HG03196 (cell line): ENCODE measurements around the gene NIN.
"Not testable (repeated sequence)": the region's sequence is repeated elsewhere in the genome, so short reads cannot be mapped to it uniquely, and the experiment has no call there.

Source experiments
- ATAC-seq: cut with Tn5 transposase; IDR thresholded peaks from one replicate; pipeline ENCODE4 v1.9.1; 2021; ENCODE audit not compliant: unreplicated experiment

Gene NIN

GRCh38 chr14:50719911-50720759, 110.8 kb downstream of the NIN start:
- no peak for ATAC-seq

DNA sequence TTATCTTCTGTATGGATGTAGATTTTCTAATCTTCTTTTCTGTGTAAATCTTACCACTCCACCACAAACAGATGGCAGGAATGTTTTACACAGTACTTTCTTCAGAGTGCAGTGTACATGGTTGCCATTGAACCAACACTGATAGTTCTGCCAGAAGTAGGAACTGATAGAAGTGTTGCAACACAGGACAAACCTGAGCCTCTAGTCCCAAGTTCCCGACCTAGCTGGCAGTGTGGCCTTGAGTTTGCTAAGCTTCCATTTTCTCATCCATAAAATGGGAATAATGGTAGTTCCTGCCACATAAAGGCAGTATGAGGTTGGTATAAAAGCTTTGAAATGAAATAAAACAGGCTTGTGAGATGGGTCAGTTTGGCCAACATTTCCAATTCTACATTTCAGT, 112.0 kb downstream of the NIN start:
- no peak for ATAC-seq

- ATAC-seq: no peak
These were observed 113.2 kb downstream of the NIN start for GRCh38 chr14:50717811-50718210.

GRCh38 chr14:50714450-50715073, 116.4 kb downstream of the NIN start:
- no peak for ATAC-seq

- no peak for ATAC-seq
These were observed 119.9 kb downstream of the NIN start for GRCh38 chr14:50711043-50711442.

DNA sequence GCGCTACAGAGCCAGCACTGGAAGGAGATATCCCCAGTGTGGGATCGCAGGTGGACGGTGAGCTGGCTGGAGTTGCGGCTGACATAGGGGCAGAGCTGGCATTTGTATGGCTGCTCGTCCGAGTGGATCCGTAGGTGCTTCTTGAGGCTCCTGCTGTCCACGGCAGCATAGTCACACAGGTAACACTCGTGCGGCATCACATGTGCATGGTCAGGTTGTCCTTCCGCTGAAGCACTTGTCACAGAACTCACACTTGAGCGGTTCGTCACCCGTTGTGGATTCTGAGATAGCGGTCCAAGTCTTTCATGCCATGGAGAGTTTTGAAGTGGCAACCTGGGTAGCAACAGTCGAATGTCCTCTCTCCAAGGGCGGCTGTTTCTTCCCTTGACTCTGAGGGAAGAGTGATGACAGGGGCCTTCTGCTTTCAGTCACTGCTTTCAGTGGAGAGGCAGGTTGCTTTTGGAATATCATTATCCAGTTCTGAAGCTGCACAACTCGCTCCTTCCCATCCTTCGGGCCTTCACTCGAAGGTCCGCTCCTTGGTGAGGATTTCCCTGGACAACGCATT, 125.9 kb downstream of the NIN start:
- no peak for ATAC-seq

- ATAC-seq: no peak
These were observed 126.4 kb downstream of the NIN start for GRCh38 chr14:50704454-50705010.

GRCh38 chr14:50697659-50698290, 133.2 kb downstream of the NIN start:
- no peak for ATAC-seq

DNA sequence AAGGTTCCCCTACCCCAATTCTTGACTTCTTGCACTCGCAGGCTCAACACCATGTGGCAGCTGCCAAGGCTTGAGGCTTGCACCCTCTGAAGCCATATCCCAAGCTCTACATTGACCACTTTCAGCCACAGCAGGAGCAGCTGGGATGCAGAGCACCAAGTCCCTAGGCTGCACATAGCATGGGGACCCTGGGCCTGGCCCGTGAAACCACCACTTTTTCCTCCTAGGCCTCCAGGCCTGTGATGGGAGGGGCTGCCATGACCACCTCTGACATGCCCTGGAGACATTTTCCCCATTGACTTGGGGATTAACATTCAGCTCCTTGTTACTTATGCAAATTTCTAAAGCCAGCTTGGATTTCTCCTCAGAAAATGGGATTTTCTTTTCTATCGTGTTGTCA, 136.7 kb downstream of the NIN start:
- ATAC-seq: not testable (repeated sequence)

- ATAC-seq: no peak
These were observed 142.1 kb downstream of the NIN start for GRCh38 chr14:50688875-50689274.

DNA sequence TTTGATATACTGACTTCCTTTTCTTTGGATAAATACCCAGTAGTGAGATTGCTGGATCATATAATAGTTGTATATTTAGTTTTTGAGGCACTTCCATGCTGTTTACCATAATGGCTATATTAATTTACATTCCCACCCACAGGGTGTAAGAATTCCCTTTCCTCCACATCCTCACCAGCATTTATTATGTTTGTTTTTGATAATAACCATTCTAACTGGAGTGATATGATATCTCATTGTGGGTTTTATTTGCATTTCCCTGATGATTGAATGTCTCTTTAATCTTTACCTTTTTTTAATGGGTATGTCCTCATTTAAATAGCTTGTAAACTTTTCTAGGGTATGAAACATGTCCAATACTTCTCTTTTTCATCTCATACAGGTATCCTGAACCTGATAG, 151.3 kb downstream of the NIN start:
- ATAC-seq: no peak

- ATAC-seq: no peak
These were observed 152.8 kb downstream of the NIN start for GRCh38 chr14:50678163-50678562.

GRCh38 chr14:50677527-50678063, 153.4 kb downstream of the NIN start:
- ATAC-seq: peak; percentile 68

GRCh38 chr14:50676814-50677516, 154.0 kb downstream of the NIN start:
- ATAC-seq: no peak

GRCh38 chr14:50675597-50675996, 155.4 kb downstream of the NIN start:
- ATAC-seq: no peak

- no peak for ATAC-seq
These were observed 160.1 kb downstream of the NIN start for GRCh38 chr14:50670866-50671256.

DNA sequence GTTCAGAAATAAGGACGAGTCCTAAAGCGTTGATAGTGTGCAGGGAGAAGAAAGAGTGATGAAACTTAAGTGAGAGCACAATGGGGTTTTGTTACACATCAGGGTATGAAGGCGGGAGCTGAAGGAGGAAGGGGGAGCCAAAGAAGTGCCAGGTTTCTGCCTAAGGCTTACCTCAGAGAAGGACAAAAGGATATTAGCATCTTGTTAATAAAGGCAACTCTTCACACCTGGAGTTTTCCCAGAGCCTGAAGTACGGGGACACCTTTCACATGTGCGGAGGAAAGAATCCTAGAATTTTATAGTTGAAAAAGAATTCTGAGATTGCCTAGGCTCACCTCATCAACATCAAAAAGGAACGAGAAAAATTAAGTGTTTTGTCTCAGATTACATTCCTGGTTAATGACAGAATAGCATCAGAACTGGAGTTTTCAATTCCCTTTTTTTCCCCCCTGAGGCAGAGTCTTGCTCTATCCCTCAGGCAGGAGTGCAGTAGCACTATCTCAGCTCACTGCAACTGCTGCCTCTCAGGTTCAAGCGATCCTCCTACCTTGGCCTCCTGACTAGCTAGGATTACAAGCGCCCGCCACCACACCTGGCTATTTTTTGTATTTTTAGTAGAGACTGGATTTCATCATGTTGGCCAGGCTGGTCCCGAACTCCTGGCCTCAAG, 160.6 kb downstream of the NIN start:
- no peak for ATAC-seq
